Thoracic aorta (tissue), 2 donors: ENCODE results near the gene SRC. TPM values are rescaled to one million over a fixed set of nuclear protein-coding genes. Genes with fewer than 3 reads are reported as not detected.

Experiments
- ATAC-seq: fragments of 150-250 bp; one replicate; pipeline ENCODE4 v1.8.0; 2017; ENCODE audit warnings: low read depth; ENCODE audit not compliant: insufficient number of reproducible peaks, low FRiP score
- DNase-seq: peaks from one replicate; pipeline ENCODE4 v3.0.0-alpha.2; 2020; ENCODE audit warnings: low spot score
- H3K27ac ChIP-seq, 2 donors: fragments of 200-600 bp; sonication (generic); 1 replicate in 1 of 2; 2 replicates in 1 of 2; pipeline ENCODE4 v1.5.1; 2016; ENCODE audit warnings: mild to moderate bottlenecking in 2 of 2, moderate library complexity in 2 of 2
- H3K27me3 ChIP-seq: fragments of 200-600 bp; sonication (generic); replicated peaks from 2 replicates; pipeline ENCODE4 v1.6.0; 2016; ENCODE audit warnings: mild to moderate bottlenecking; ENCODE audit not compliant: insufficient read depth
- H3K36me3 ChIP-seq: fragments of 200-600 bp; sonication (generic); one replicate; pipeline ENCODE4 v1.5.1; 2016
- H3K4me1 ChIP-seq, 2 donors: fragments of 200-600 bp; sonication (generic); 1 replicate in 1 of 2; 2 replicates in 1 of 2; pipeline versions ENCODE4 v1.5.1 to v1.6.0; 2016; ENCODE audit warnings: low read depth in 2 of 2, mild to moderate bottlenecking in 1 of 2; ENCODE audit not compliant: control insufficient read depth in 1 of 2
- H3K4me3 ChIP-seq: fragments of 200-600 bp; sonication (generic); 2 replicates; pipeline ENCODE4 v1.5.1; 2016; ENCODE audit warnings: mild to moderate bottlenecking
- H3K9me3 ChIP-seq: fragments of 200-600 bp; sonication (generic); 2 replicates; pipeline ENCODE4 v1.5.1; 2016
- CTCF ChIP-seq: fragments of 200-600 bp; sonication (generic); IDR thresholded peaks from one replicate; pipeline ENCODE4 v1.5.1; 2019; ENCODE audit warnings: antibody characterized with exemption
- total RNA-seq, 2 donors: library from RNA; depleted of rRNA; stranded (reverse); fragments of >200 nt; gene quantifications; one replicate each; pipeline versions ENCODE4 v1.1.0 to v1.2.3, GENCODE V29; 2016

SRC gene
- total RNA-seq, 2 donors from 2014 or later: 80.3 to 89.0 TPM

- no peak for TF ChIP-seq CTCF
- no peak overlapping the region for H3K4me3 ChIP-seq
- no peak for DNase-seq
Measured at GRCh38 chr20:37379967-37380828, 34.3 kb downstream of the SRC start.

GRCh38 chr20:37380864-37381579 lies 35.1 kb downstream of the SRC start:
- H3K36me3 ChIP-seq: peaks cover 11% of the 10 kb centered on the region
- TF ChIP-seq CTCF: no peak
- DNase-seq: no peak

More at GRCh38 chr20:37379967-37380828, 34.3 kb downstream of the SRC start:
- H3K36me3 ChIP-seq: peaks cover 11% of the 10 kb centered on the region
- no peaks in the 10 kb centered on the region for H3K27me3 ChIP-seq
- no peak for ATAC-seq
- H3K4me1 ChIP-seq: peaks cover 7 to 33% of the 10 kb centered on the region in 2 donors
- no peak overlapping the region for H3K27ac ChIP-seq
- H3K9me3 ChIP-seq: no peaks in the 10 kb centered on the region

GRCh38 chr20:37381621-37382471 lies 35.9 kb downstream of the SRC start:
- Histone ChIP-seq H3K4me1 (peaks cover 7 to 33% of the 10 kb centered on the region in 2 donors), H3K36me3 (peaks cover 18% of the 10 kb centered on the region), H3K27me3 (no peaks in the 10 kb centered on the region), H3K27ac (no peak overlapping the region), H3K9me3 (no peaks in the 10 kb centered on the region), H3K4me3 (no peak overlapping the region)
- DNase-seq (no peak), ATAC-seq (no peak)
- TF ChIP-seq CTCF: no peak

More at GRCh38 chr20:37380864-37381579, 35.1 kb downstream of the SRC start:
- H3K27ac ChIP-seq: no peak overlapping the region
- no peaks in the 10 kb centered on the region for H3K9me3 ChIP-seq
- H3K4me1 ChIP-seq: peaks cover 7 to 33% of the 10 kb centered on the region in 2 donors
- H3K4me3 ChIP-seq: no peak overlapping the region
- ATAC-seq: no peak
- no peaks in the 10 kb centered on the region for H3K27me3 ChIP-seq

- H3K27me3 ChIP-seq: no peaks in the 10 kb centered on the region
- ATAC-seq: no peak
- peak overlapping the region in 1 of 2 donors; percentile 49 for H3K27ac ChIP-seq
Measured at GRCh38 chr20:37382482-37383120, 36.7 kb downstream of the SRC start.

More at GRCh38 chr20:37382482-37383120, 36.7 kb downstream of the SRC start:
- DNase-seq: no peak
- no peak overlapping the region for H3K4me3 ChIP-seq
- no peaks in the 10 kb centered on the region for H3K9me3 ChIP-seq
- H3K36me3 ChIP-seq: peaks cover 18% of the 10 kb centered on the region
- no peak for TF ChIP-seq CTCF
- H3K4me1 ChIP-seq: peaks cover 7 to 33% of the 10 kb centered on the region in 2 donors
